Measurements from ENCODE around the gene MAGEB6B.
"Not testable (repeated sequence)": the region's sequence is repeated elsewhere in the genome, so short reads cannot be mapped to it uniquely, and the experiment has no call there.

Gene MAGEB6B, protein sequence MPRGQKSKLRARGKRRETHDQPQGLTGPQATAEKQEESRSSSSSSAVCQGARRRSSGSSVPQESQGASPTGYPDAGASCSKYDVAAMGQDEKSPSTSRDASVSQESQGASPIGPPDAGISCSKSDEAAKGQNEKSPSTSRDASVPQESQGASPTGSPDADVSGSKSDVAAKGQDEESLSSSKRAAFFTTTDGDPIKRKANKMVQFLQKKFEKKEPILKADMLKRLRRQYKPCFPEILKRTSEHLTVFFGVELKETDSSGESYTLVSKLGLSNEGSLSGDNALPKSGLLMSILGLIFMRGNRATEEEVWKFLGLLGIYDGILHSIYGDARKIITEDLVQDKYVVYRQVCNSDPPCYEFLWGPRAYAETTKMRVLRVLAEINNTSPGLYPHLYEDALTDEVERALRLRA

GRCh38 chrX:26160301-26160700, at the start of gene MAGEB6B:
TSS of gene MAGEB6B (plus strand) at chrX:26160601. CDS start at chrX:26160601, 0 bp downstream.
- no peak for DNase-seq

DNA sequence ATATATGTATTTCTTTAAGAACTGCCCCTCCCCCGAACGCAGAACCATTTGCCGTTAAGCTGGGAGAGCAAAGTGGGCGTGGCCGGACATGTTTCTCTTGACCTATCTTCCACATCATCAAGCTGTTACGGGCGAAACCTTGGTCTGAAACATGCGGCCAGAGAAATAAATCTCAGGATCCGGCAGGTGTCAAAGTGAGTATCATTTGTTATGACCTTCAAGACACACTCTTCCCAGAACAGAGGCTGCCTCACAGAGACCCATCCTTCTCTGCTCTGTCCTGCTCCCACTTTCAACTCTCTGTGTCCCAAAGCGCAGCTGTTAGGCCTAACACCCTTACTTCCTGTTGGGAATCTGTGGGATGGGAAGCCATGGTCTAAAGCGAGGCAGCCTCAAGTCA, 22.1 kb upstream of the MAGEB6B start, which contains the start of gene MAGEB18:
Gene MAGEB18, plus strand, starts transcription at position 70 of the 400 bp plus-strand sequence. CDS start 643 bp downstream, outside the sequence.
- DNase-seq, result no peak

GRCh38 chrX:26146024-26146423, 14.4 kb upstream of the MAGEB6B start:
- no peak for DNase-seq

DNA sequence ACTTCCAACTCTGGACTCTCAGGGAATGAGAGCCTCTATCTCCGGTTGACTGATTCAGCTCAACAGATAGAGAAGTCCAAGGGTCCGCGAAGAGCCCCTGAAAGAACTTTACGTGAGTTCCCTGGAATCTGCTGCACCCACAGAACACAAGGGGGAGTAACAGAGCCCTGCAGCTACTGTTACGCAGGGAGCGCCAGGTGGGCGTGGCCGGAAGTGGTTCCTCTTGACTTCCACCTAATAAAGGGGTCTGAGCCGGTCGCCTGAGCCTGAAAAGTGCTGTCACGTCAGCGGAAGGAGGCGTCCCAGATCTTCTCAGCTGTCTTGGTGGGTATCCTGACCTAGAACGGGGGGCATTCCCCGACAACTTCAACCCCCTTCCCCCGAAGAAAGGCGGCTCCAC, 31.8 kb downstream of the MAGEB6B start, which contains the start of gene MAGEB6:
Gene MAGEB6, plus strand, starts transcription at position 237 of the 400 bp plus-strand sequence. CDS start 1,407 bp downstream, outside the sequence.
- no peak for DNase-seq

DNA sequence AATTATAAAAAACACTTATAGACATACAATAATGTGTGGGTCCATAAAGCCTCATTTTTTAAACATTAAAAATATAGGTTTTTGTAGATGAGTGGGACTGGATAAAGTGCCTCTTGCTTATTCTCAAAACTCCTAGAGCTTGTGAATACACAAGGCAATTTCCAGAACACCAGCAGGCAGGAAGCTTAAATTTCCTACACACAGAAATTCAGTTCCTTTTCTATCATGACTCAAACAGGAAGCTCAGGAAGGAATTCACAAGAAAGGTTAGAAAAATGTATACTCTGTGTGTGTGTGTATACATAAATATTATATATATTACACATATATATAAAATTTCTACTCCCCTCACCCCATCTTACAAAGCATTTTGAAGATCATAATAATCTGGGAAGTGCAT, 43.2 kb downstream of the MAGEB6B start:
- DNase-seq, result no peak

DNA sequence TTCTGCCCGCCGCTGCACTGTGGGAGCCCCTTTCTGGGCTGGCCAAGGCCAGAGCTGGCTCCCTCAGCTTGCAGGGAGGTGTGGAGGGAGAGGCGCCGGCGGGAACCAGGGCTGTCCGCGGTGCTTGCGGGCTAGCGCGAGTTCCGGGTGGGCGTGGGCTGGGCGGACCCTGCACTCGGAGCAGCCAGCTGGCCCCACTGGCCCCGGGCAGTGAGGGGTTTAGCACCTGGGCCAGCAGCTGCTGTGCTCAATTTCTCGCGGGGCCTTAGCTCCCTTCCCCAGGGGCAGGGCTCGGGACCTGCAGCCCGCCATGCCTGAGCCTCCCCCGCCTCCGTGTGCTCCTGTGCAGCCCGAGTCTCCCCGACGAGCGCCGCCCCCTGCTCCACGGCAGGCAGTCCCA, 44.3 kb downstream of the MAGEB6B start:
- DNase-seq, result not testable (repeated sequence)

GRCh38 chrX:26208012-26208411, 47.6 kb downstream of the MAGEB6B start:
- DNase-seq, result no peak
